Endometrial microvascular endothelial cells (primary cell): ENCODE results near the gene KLHL17. TPM values are rescaled to one million over a fixed set of nuclear protein-coding genes. Genes with fewer than 3 reads are reported as not detected.

ENCODE experiments used
- in situ Hi-C: cut with HindIII; loops from 2 replicates; pipeline ENCODE4 v1.10.0; 2017; ENCODE audit warnings: low sequenced_read_pairs, low pct_unique_long_range_greater_than_20kb; ENCODE audit errors: inconsistent ontology term
- total RNA-seq: library from RNA; depleted of rRNA; stranded (reverse); fragments of >200 nt; gene quantifications from one replicate; pipeline ENCODE4 v1.2.3, GENCODE V29; 2015; ENCODE audit errors: inconsistent ontology term

The KLHL17 gene
- total RNA-seq, 1 donor from 2014 or later, result 6.1 TPM

GRCh38 chr1:933603-933940 is 26.8 kb upstream of the KLHL17 start:
- in situ Hi-C loops, result no loop called here

GRCh38 chr1:934991-935750 is 25.2 kb upstream of the KLHL17 start:
- in situ Hi-C loops, result no loop called here

- in situ Hi-C loops, result no loop called here
Measured at GRCh38 chr1:935751-936231, 24.6 kb upstream of the KLHL17 start.

GRCh38 chr1:936348-937264 is 23.8 kb upstream of the KLHL17 start:
- in situ Hi-C loops, result no loop called here

- in situ Hi-C loops, result no loop called here
Measured at GRCh38 chr1:937521-937920, 22.9 kb upstream of the KLHL17 start.

- in situ Hi-C loops, result no loop called here
Measured at GRCh38 chr1:938088-938683, 22.2 kb upstream of the KLHL17 start.

- in situ Hi-C loops, result no loop called here
Measured at GRCh38 chr1:938711-939489, 21.5 kb upstream of the KLHL17 start.

GRCh38 chr1:939511-940106 is 20.8 kb upstream of the KLHL17 start:
- in situ Hi-C loops, result no loop called here

- in situ Hi-C loops, result no loop called here
Measured at GRCh38 chr1:940107-941014, 20.0 kb upstream of the KLHL17 start.

GRCh38 chr1:941015-941587 is 19.3 kb upstream of the KLHL17 start:
- in situ Hi-C loops, result no loop called here

- in situ Hi-C loops, result no loop called here
Measured at GRCh38 chr1:941588-942383, 18.6 kb upstream of the KLHL17 start.

- in situ Hi-C loops, result no loop called here
Measured at GRCh38 chr1:942411-942821, 18.0 kb upstream of the KLHL17 start.

- in situ Hi-C loops, result no loop called here
Measured at GRCh38 chr1:942864-943533, 17.4 kb upstream of the KLHL17 start.

GRCh38 chr1:943545-944340 is 16.6 kb upstream of the KLHL17 start:
- in situ Hi-C loops, result no loop called here
